HG03097 (cell line): Measurements from ENCODE around the gene MAK.
"Not testable (repeated sequence)": the region's sequence is repeated elsewhere in the genome, so short reads cannot be mapped to it uniquely, and the experiment has no call there.

Experiments
- ATAC-seq: cut with Tn5 transposase; IDR thresholded peaks from one replicate; pipeline ENCODE4 v1.9.1; 2021; ENCODE audit not compliant: unreplicated experiment, low FRiP score

The MAK gene

DNA sequence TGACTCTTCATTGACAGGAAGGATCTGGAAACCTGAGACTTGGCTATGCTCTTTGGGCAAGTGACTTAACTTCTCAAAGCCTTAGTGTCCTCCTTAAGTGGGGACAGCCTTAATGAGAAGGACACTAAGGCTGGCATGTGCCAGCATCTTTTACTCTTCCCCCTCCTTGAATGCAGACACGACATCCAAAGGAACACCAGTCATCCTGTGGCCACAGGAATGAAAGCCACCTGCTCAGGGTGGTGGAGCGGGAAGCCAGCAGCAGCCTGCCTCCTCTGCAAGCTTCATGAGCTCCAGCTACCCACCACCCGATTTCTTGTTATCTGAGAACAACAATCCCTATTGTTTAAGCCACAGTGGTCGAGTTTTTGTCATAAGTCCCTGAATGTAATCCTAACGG, 46.2 kb downstream of the MAK start:
- ATAC-seq, result no peak

DNA sequence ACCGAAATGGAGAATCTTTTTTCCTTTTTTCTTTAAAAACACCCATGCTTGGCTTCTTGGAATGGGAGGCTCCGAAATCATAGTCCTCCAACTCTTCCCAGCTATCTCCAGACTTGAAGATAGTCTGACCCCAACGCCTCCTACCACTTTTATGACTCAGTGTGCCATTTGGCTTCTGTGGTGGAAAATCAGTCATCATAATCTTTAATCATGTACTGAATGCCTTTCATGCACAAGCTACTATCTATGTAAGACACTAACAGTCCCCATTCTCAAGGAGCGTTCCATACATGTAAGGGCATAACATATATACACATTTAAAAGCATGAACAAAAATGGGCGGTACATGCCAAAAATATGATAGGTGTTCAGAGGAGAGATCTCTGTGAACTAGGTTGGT, 46.7 kb downstream of the MAK start:
- ATAC-seq, result no peak

DNA sequence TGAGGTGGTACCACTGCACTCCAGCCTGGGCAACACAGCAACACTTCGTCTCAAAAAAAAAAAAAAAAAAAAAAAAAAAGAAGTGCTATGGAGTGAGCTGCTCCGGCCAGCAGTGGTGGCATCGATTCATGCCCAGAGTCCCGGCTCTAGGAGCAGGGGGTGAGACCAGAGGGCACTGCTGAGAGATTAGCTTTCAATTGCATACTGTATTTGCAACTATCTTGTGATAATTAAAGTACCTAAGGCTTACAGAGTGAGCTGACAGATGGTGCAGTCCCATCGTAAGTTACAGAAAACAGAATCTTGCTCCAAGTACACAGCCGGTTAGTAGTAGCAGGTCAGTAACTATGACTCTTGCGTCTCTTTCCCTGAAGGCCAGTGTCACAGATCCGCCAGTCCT, 59.3 kb downstream of the MAK start:
- no peak for ATAC-seq

DNA sequence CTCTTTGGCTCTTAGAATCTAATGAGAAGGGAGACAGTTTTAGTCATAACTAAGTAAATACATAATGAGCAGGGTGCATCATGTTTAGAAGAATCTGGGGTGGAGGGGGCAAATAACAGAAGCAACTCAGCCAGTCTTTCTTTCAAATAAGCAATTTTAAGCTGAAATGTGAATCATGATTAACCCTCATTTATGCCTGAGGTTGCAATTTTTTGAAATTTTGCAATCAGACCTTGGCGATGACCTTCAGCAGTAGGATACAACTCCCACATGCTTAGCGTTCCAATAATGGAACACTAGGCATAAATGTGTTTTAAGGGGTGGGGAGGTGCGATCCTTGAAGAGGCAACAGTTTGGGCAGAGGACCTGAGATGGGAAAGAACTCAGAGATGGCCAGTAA, 60.1 kb downstream of the MAK start:
- no peak for ATAC-seq

DNA sequence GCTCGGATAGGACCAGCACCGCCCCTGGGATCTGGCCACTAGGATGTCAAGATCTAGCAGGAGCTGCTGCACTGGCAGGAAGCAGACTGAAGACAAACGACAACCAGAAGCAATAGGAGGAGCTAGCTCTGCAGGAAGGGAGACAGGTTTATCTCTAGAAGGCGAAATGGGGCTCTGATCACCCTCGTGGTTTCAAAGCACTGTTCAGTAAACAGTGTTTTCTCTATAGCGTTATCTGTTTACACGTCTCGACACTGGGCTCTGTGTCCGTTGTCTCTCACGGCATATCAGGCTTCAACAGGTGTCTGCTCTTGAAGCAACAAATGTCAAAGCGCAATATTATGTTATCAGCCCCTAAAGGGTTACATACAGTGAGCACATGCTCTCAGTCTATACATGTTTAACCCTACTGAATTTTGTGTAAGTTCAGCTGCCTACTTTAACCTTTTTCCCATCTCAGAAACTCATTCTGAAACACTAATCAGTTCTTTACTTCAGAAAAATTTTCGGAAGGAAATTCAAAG, 66.9 kb downstream of the MAK start:
- ATAC-seq, result no peak

DNA sequence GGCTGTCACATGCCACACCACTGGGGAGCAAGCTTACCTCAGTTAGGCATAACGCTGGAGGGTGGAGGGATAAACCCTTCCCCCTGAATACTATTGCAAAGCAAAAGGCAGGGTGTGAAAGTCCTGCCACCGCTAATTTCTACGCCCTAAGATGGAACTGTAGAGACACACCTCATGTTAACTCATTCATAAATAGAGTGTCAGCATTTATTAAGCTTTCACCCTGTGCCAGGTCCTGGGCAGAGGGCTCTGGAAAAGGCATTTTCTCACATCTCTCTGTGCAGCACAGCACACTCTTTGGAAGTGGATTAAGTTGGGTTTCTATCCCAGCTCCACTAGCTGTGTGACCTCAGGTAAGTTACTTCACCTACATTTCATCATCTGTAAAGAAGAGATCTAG, 68.9 kb downstream of the MAK start:
- no peak for ATAC-seq

DNA sequence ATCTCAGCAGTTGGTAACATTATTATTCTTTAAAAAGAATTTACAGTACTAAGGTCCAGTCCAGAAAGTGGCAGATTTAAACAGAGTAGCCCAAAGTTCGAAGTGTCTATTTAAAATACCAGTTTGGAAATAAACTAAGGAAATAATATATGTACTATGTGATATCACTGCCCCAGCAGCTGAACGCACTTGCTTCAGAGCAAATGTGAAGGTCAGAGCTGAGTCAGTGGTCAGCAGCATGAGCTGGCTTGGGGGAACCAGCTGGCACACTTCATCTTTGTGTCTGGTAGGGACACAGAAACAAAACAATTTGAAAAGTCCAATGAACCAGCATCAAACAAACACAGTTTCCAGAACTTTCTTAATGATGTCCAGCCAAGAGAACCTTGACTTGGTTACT, 75.3 kb downstream of the MAK start:
- no peak for ATAC-seq

DNA sequence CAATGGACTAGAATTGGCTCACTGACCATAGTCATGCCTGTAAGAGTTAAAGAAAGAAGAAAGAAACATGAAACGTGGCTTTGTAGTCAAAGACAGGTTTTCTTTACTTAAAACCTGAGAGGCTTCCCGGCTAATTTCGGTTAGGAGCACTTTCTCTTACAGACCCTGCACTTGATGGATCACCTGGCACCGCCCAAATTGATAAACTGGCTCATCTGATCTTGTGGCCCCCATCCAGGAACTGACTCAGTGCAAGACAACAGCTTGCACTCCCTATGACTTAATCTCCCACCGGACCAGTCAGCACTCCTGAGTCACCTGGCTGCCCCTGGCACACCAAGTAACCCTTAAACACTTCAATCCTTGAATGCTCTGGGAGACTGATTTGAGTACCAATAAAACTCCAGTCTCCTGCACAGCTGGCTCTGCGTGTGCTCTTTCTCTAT, 78.4 kb downstream of the MAK start:
- ATAC-seq, result no peak

DNA sequence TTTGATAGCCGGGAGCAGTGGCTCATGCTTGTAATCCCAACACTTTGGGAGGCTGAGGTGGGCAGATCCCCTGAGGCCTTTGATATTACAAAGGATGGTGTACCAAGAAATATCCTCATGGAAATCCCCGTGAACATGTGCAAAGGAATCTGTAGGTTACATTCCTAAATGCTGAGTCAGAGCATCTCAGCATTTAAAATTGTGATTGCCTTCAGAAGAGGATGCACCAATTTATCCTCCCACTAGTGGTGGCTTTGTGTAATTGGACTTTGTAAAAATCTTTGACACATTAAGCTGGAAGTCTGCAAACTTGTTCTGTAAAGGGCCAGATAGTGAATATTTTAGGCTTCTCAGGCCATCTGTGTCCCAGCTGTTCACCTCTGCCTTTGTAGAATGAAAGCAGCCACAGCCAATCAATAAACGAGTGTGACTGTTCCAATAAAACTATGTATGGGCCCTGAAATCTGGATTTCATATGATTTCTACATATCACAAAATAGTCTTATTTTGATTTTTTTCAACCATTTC, 79.0 kb downstream of the MAK start:
- ATAC-seq, result no peak

DNA sequence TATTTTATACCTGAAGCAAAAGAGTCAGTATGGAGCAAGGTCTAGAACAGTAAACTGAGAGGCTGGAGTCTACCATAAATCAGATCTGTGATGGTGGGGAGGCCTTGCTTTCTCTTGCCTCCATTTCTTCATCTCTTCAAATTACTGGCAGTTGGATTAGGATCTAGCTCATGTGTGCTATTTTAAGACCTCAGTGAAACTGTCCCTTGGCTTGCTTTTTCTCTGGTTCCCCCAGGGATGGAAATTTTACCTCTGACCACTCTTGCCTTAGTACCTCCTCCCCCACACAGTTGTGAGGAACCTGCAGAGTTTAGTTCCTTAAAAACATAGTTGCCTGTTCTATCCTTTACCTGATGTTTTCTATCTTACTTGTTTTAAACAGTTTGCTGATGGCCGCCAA, 82.3 kb downstream of the MAK start:
- no peak for ATAC-seq

DNA sequence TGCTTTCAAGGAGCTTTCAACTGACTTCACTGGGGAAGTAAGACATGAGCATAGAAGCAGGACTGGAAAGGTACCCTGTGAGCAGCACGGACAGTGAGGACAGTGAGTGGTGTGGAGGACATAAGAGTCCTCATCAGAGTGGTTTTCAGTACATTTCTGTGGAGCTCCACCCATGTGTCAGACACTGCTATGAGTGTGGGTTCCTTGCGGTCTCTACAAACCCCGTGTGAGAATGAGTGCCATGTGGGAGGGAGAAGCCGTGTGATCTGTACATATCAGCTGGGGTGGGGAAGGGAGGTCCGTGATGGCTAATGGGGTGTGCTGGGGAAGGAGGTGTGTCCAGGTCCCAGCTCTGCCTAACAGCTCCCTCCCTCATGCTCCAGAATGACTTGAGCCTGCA, 86.6 kb downstream of the MAK start:
- not testable (repeated sequence) for ATAC-seq

DNA sequence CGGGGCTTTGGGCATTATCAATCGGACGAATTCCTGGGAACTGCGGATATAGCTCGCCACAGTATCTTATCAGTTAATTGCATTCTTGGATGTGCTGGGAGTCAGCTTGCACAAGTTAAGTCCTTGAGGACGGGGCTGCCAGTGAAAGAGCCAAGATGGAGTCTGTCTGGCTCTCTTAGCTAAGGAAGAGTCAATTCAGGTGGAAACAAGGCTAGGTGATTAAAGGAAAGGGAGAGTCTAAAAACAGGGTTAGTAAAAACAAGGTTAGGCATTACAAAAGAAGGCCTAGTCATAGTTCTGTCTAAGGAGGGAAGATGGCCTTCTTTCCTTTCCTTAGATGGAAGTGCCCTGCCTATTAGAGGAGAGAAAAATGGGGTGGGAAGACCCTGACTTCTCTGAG, 87.8 kb downstream of the MAK start:
- ATAC-seq, result not testable (repeated sequence)

DNA sequence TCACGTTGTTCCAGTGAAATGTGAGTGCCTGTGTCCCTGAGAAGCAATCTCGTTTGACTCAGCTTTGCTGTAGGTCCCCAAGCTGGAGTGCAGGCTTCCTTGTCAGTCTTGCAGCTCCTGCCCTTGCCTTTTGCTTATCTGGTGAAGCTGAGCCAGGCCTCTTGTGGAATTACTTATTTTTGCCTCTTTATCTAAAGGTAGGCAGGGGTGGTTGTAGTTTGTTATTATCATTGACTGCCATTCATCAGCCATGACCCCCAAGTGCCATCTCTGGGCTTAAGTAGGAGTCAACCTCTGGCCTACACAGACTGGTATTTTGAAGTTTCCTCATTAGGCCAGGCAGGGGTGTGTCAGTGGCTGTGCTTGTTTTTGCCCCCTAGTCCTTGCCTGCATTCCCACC, 88.6 kb downstream of the MAK start:
- ATAC-seq, result no peak

DNA sequence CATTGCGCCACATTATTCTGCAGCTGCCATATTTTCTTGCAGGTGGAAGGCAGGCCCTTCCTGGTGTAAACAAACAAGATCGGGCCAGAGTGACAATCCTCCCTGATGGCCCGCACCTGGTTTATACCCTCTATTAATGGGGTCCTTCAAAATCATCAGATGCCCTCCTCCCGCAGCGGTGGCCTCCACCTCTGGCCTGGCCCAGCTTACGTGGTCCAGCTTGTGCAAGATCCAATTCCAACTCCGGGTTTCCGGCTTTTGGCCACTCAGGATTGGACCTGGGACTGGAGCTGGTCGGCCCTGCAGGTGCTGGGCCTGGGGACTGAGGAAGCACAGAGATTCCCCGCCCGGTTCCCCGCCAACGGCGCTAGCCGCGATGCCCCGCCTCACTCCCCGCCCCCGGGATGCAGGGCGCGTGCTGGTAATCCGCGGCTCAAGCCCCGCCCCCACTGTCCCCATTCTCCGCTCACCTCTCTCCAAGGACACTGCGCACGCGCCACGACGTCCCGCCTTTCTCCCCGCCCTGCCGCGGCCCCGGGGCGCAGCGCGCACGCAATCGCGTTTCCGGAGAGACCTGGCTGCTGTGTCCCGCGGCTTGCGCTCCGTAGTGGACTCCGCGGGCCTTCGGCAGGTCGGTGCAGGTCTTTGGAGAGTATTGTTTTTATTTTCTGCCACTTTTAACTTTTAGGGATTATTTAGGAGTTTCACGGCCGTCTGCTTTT, 90.9 kb downstream of the MAK start, which contains the start of gene TMEM14B:
Gene TMEM14B, plus strand, starts transcription at position 555 of the 722 bp plus-strand sequence. CDS start 1,441 bp downstream, outside the sequence.
- peak; percentile 96 for ATAC-seq

DNA sequence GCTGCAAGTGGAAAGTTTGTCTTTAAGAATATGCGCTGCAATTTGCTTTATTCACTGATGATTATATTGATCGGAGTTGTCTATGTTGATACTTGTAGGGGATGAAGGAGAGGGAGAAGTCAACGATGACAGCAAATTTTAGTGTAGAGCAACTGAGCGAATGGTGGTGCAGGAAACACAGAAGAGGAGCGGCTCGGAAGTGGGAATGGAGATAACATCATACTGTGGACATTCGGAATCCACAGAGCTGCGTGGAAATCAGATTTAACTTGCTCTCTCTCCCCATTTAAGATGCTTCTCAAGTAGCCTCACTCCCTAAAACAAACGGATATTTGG, 91.5 kb downstream of the MAK start:
- ATAC-seq, result no peak

DNA sequence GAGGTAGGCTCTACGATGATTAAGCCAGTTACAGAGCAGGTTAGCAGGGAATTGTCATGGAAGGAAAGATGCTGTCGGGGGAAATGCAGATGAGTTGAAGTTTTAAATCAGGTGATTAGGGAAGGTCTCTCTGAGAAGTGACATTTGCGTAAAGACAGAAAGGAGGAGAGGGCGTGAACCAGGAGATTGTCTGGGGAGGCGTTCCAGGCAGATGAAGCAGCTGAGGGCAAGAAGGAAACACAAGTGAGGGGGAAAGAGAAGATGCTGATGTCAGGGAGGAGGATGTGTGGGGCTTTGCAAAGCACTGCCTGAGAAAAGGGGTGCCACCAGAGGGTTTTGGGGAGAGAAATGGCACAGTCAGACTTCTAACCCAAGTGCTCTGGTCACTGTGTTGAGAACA, 93.2 kb downstream of the MAK start:
- no peak for ATAC-seq

DNA sequence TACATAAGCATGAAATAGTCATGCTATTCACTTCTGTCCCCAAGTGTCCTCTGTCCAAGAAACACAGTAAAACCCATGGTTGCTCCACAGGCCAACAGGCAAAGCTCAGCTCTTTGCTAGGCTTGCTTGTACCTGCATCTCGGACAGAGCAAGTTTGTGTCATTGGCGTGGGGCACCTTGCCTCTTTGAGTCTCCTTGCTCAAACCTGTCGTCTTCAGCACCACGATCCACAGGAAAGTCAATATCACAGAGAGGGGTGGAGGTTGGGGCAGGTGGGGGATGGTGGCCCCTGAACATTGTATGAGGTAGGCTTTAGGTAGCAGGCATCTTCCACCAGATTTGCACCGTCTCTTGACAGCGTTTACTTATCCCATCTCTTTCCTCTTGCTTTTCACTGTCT, 94.8 kb downstream of the MAK start:
- ATAC-seq, result no peak

DNA sequence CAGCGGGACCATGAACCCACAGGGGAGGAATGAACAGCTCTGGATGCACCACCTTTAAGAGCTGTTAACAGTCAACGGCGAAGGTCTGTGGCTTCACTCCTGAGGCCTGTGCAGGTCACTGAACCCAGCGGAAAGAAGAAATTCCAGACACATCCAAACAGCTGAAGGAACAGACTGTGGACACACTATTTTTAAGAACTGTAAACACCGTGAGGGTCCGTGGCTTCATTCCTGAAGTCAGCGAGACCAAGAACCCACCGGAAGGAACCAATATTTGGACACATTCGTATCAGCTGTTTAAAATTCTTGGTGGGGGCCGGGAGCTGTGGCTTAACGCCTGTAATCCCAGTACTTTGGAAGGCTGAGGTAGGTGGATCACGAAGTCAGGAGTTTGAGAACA, 96.1 kb downstream of the MAK start:
- no peak for ATAC-seq

DNA sequence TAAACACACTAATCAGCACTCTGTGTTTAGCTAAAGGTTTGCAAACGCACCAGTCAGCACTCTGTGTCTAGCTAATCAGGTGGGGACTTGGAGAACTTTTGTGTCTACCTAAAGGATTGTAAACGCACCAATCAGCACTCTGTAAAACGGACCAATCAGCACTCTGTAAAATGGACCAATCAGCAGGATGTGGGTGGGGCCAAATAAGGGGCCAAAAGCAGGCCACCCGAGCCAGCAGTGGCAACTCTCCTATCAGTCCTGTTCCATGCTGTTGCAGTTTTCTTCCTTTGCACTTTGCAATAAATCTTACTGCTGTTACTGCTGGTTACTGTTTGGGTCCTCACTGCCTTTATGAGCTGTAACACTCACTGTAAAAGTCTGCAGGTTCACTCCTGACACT, 96.7 kb downstream of the MAK start:
- ATAC-seq, result not testable (repeated sequence)

DNA sequence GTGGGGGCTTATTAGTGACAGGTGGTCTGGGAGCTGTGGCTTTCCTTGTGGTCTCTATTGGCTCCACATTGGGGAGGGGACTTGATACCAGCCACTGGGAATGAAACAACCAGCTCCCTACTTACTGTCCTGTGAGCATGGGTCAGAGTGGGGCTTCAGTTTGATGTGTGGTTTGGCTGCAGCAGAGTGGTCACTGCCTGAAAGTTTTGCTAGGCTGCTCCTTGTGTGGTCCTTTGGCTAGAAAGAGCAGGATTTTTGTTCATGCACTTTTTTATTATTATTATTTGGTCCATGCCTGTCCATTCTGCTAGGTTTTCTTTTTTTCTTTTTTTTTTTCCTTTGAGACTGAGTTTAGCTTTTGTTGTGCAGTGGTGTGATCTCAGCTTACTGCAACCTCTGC, 98.3 kb downstream of the MAK start:
- no peak for ATAC-seq

DNA sequence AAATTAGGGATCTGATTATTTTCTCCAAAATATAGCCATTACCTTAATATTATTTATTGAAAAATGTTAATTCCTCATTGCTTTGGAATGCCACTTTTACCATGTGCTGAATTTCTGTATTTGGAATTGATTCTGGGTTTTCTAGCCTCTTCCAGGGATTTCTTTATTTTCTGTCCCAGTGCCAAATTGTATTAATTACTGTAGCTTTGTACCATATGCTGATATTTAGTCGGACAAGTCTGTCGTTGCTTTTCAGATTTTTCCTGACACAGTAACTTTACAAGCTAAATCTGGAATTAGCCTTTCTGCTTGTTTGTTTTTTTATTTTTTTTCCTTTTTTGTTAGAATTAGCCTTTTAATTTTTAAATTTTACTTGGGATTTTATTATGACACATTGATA, 101.6 kb downstream of the MAK start:
- ATAC-seq, result no peak

DNA sequence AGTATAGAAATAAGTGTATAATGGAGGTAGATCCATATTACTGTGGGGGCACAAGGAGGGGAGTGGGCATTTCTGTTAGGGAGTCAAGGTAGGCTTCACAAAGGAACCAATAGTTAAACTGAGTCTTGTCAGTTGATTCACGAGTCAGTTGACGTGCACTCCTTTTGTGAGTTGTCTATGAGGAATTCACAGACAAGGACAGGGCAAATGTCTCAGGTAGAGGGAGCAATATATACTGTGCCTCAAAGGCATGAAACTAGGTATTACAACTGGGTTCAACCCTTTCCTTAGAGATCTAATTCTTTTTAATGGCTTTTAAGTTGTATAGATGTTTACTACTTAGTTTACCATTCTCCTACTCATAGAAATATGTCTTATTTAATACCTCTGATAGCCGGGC, 104.5 kb downstream of the MAK start:
- ATAC-seq, result no peak
